B cell (primary cell): ENCODE measurements around the gene NPAS2. TPM values are rescaled to one million over a fixed set of nuclear protein-coding genes. Genes with fewer than 3 reads are reported as not detected.

Source experiments
- ATAC-seq: fragments of 200-7000 bp; cut with Tn5 transposase; one replicate; pipeline ENCODE4 v1.10.0; 2021; ENCODE audit warnings: low read depth, mild to moderate bottlenecking, moderate number of reproducible peaks, moderate library complexity
- CTCF ChIA-PET: fragments of 350-600 bp; sonication (Branson Sonifier 250); formaldehyde crosslinking; loops from one replicate; lab custom pipeline; 2021; ENCODE audit warnings: antibody characterized with exemption, inconsistent platforms; lab: Charles Lee
- POLR2A ChIA-PET: fragments of 350-600 bp; sonication (Branson Sonifier 250); formaldehyde crosslinking; loops from one replicate; lab custom pipeline; 2021; ENCODE audit warnings: antibody characterized with exemption; lab: Charles Lee
- DNase-seq: peaks from one replicate; pipeline ENCODE4 v3.0.0; 2013
- H2AFZ ChIP-seq: 2 replicates; pipeline ENCODE4 v1.6.1; 2012; ENCODE audit warnings: mild to moderate bottlenecking, low read depth, low read length; ENCODE audit not compliant: insufficient read depth, poor library complexity, severe bottlenecking
- H3K27ac ChIP-seq, 2 donors: 1 replicate in 1 of 2; 2 replicates in 1 of 2; pipeline ENCODE4 v1.5.1; 2012 to 2013; ENCODE audit warnings: low read length in 2 of 2, mild to moderate bottlenecking in 2 of 2, moderate library complexity in 1 of 2
- H3K27me3 ChIP-seq, 4 experiments: fragments of 200-600 bp in 1 of 4; sonication (generic) in 1 of 4; replicated peaks in 1 of 4; 1 replicate in 2 of 4; 2 replicates in 2 of 4; pipeline versions ENCODE4 v1.6.1 to v1.7.0; 2013 to 2016; ENCODE audit warnings: low read length in 3 of 4, mild to moderate bottlenecking in 2 of 4, mixed read lengths in 1 of 4, moderate library complexity in 1 of 4; ENCODE audit not compliant: insufficient read depth in 4 of 4, control insufficient read depth in 3 of 4; ENCODE audit errors: control extremely low read depth in 1 of 4
- H3K36me3 ChIP-seq, 2 experiments: replicated peaks in 1 of 2; 1 replicate in 1 of 2; 2 replicates in 1 of 2; pipeline versions ENCODE4 v1.6.1 to v1.7.1; 2013; ENCODE audit warnings: low read length in 1 of 2; ENCODE audit not compliant: insufficient read depth in 2 of 2, control insufficient read depth in 1 of 2; ENCODE audit errors: control extremely low read depth in 1 of 2, extremely low read depth in 1 of 2
- H3K4me1 ChIP-seq, 2 donors: fragments of 200-600 bp in 1 of 2; sonication (generic) in 1 of 2; 1 replicate in 1 of 2; 2 replicates in 1 of 2; pipeline versions ENCODE4 v1.5.1 to v1.6.1; 2013 to 2017; ENCODE audit warnings: low read length in 2 of 2; ENCODE audit not compliant: control insufficient read depth in 2 of 2, insufficient read depth in 2 of 2
- H3K4me2 ChIP-seq: replicated peaks from 2 replicates; pipeline ENCODE3; 2012; ENCODE audit warnings: mild to moderate bottlenecking, low read depth, low read length; ENCODE audit not compliant: poor library complexity, severe bottlenecking
- H3K4me3 ChIP-seq, 5 experiments: fragments of 200-600 bp in 1 of 5; sonication (generic) in 1 of 5; 1 replicate in 3 of 5; 2 replicates in 2 of 5; pipeline versions ENCODE4 v1.5.1 to v1.7.0; 2011 to 2016; ENCODE audit warnings: low read length in 4 of 5, mild to moderate bottlenecking in 4 of 5, low read depth in 2 of 5, control low read depth in 1 of 5, moderate library complexity in 1 of 5; ENCODE audit not compliant: insufficient read depth in 1 of 5; ENCODE audit errors: control extremely low read depth in 1 of 5, extremely low read depth in 1 of 5
- H3K79me2 ChIP-seq: fragments of 200-600 bp; sonication (generic); one replicate; pipeline ENCODE4 v1.6.0; 2016; ENCODE audit warnings: low read length; ENCODE audit not compliant: control insufficient read depth, insufficient read depth
- H3K9ac ChIP-seq: fragments of 200-600 bp; sonication (generic); 2 replicates; pipeline ENCODE4 v1.6.1; 2017; ENCODE audit warnings: mild to moderate bottlenecking, low read length, moderate library complexity
- H3K9me3 ChIP-seq, 3 donors: one replicate each; pipeline versions ENCODE4 v1.6.1 to v1.7.1; 2013; ENCODE audit warnings: low read length in 2 of 3; ENCODE audit not compliant: control insufficient read depth in 2 of 3, insufficient read depth in 1 of 3; ENCODE audit errors: control extremely low read depth in 1 of 3
- H4K20me1 ChIP-seq: 2 replicates; pipeline ENCODE4 v1.6.0; 2012; ENCODE audit warnings: mild to moderate bottlenecking, low read length; ENCODE audit not compliant: insufficient read depth, control insufficient read depth, poor library complexity, severe bottlenecking
- H3K27ac Mint-ChIP-seq: one replicate; pipeline ENCODE4 v1.8.0; 2021; ENCODE audit warnings: mixed read lengths
- H3K27me3 Mint-ChIP-seq: one replicate; pipeline ENCODE4 v1.8.0; 2021; ENCODE audit warnings: mixed read lengths
- H3K4me1 Mint-ChIP-seq: one replicate; pipeline ENCODE4 v1.8.0; 2021; ENCODE audit warnings: mixed read lengths
- H3K4me3 Mint-ChIP-seq: one replicate; pipeline ENCODE4 v1.8.0; 2021; ENCODE audit warnings: mixed read lengths
- H3K9me3 Mint-ChIP-seq: one replicate; pipeline ENCODE4 v1.8.0; 2022; ENCODE audit warnings: mixed read lengths; ENCODE audit not compliant: insufficient read depth
- EZH2 ChIP-seq: IDR thresholded peaks from 2 replicates; pipeline ENCODE4 v1.6.1; 2012; ENCODE audit warnings: borderline replicate concordance, low read depth, mild to moderate bottlenecking, moderate library complexity, low read length; ENCODE audit not compliant: insufficient read depth, poor library complexity, severe bottlenecking
- WGBS: methylation state at CpG from one replicate; pipeline ENCODE4 v1.1.5; 2013; ENCODE audit warnings: missing lambda C conversion rate; ENCODE audit not compliant: insufficient coverage; 5-methylcytosine and 5-hydroxymethylcytosine counted together
- intact Hi-C: fragments of 100-400 bp; cut with micrococcal nuclease; formaldehyde crosslinking; loops from one replicate; pipeline ENCODE4 v1.10.0; 2022
- polyA plus RNA-seq: library from polyadenylated mRNA; depleted of rRNA; stranded (reverse); fragments of >200 nt; gene quantifications from 2 replicates; pipeline ENCODE4 v1.2.3, GENCODE V29; 2012
- total RNA-seq, 2 donors: library from RNA; stranded (reverse); fragments of 120-200 nt in 1 of 2; gene quantifications; 1 replicate in 1 of 2; 2 replicates in 1 of 2; pipeline versions ENCODE4 v1.2.3 to v1.2.4, GENCODE V29; 2013 to 2022
- TF ChIP-seq, protein P1 (sequence below): fragments of 200-600 bp; IDR thresholded peaks from one replicate; pipeline ENCODE4 v1.8.0; 2022; ENCODE audit warnings: antibody characterized with exemption, mild to moderate bottlenecking

NPAS2 gene
- total and polyA plus RNA-seq, 2 donors (not counting 1 experiment from before 2014, with no cell fraction given), result not detected

DNA sequence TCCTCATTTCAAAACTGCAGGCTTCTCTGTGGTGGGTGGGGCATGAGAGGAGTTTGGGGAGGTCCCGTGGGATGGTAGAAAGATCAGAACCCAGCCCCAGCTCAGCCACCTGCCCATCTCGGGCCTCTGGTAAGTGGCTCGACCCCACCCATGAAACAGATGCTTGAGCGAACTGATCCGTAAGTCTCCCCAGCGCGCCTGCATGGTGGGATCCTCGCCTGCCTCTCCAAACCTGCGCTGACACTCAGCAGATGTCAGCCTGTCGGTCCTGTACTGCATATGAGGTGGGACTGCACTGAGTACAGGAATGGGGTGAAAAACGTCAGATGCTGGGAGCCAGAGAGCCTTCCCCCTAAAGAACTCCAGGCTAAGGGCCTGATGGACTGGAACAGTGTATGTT lies 166.2 kb downstream of the NPAS2 start:
- no peak overlapping the region for H3K4me3 ChIP-seq
- CTCF ChIA-PET, result interaction anchor here (0.7 to 5.9 kb wide), 9 partner anchors 8 to 724 kb away, joined by 3 to 88 read pairs (median 7); no protein-coding TSS in a partner anchor
- POLR2A ChIA-PET, result no interaction called here

DNA sequence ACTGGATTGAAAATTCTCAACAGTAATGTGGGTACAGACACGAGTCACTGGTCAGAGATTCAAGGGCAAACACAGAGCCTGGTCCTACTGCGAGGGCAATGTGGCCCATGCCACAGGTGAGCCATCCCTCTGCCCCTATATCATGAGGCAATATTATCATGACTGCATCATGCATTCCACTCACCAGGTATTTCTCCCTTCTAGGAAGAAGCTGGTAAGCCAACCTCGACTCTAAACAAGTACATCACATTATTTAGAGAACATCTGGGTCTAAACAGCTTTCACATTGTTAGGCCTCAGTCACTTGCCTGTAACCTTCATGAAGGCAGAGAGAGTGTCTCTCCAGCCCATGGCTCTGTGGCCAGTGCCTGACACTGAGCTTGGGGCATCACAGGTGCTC lies 167.6 kb downstream of the NPAS2 start:
- Histone ChIP-seq H3K4me1 (peaks cover 0 to 10% of the 10 kb centered on the region in 2 donors), H3K4me3 (no peak overlapping the region), H2AFZ (no peak overlapping the region), H3K27me3 (peaks cover 0 to 4% (median 2%) of the 10 kb centered on the region in 4 experiments), H3K9ac (no peak overlapping the region), H3K27ac (no peak overlapping the region), H3K4me2 (no peak overlapping the region), H4K20me1 (no peaks in the 10 kb centered on the region), H3K36me3 (no peaks in the 10 kb centered on the region), H3K79me2 (no peaks in the 10 kb centered on the region), H3K9me3 (peaks cover 0 to 5% (median 0%) of the 10 kb centered on the region in 3 donors)
- H3K9me3 Mint-ChIP-seq, result no peaks in the 10 kb centered on the region
- ChIA-PET POLR2A (no interaction called here), CTCF (interaction anchor here (1.0 to 5.9 kb wide), 9 partner anchors 11 to 726 kb away, joined by 3 to 88 read pairs (median 7); no protein-coding TSS in a partner anchor)
- TF ChIP-seq EZH2, result no peak
- TF ChIP-seq, protein P1, sequence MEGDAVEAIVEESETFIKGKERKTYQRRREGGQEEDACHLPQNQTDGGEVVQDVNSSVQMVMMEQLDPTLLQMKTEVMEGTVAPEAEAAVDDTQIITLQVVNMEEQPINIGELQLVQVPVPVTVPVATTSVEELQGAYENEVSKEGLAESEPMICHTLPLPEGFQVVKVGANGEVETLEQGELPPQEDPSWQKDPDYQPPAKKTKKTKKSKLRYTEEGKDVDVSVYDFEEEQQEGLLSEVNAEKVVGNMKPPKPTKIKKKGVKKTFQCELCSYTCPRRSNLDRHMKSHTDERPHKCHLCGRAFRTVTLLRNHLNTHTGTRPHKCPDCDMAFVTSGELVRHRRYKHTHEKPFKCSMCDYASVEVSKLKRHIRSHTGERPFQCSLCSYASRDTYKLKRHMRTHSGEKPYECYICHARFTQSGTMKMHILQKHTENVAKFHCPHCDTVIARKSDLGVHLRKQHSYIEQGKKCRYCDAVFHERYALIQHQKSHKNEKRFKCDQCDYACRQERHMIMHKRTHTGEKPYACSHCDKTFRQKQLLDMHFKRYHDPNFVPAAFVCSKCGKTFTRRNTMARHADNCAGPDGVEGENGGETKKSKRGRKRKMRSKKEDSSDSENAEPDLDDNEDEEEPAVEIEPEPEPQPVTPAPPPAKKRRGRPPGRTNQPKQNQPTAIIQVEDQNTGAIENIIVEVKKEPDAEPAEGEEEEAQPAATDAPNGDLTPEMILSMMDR, result no peak
- no peak overlapping the region for H3K4me3 Mint-ChIP-seq
- intact Hi-C loops, result no loop called here
- H3K27ac Mint-ChIP-seq, result no peak overlapping the region
- H3K27me3 Mint-ChIP-seq, result peaks cover 10% of the 10 kb centered on the region
- DNase-seq, result no peak
- no peak for ATAC-seq
- peaks cover 4% of the 10 kb centered on the region for H3K4me1 Mint-ChIP-seq
- 85% methylated on average over 3 of the region's 3 CpGs for WGBS

More for the DNA sequence above, 166.2 kb downstream of the NPAS2 start:
- DNase-seq, result no peak
- Histone ChIP-seq H3K4me1 (no peaks in the 10 kb centered on the region), H3K27me3 (peaks cover 0 to 4% (median 2%) of the 10 kb centered on the region in 4 experiments), H2AFZ (no peak overlapping the region), H3K36me3 (no peaks in the 10 kb centered on the region), H3K9me3 (no peaks in the 10 kb centered on the region), H3K9ac (no peak overlapping the region), H4K20me1 (no peaks in the 10 kb centered on the region), H3K27ac (no peak overlapping the region), H3K4me2 (no peak overlapping the region), H3K79me2 (no peaks in the 10 kb centered on the region)
- Mint-ChIP-seq H3K27me3 (peaks cover 8% of the 10 kb centered on the region), H3K4me1 (no peaks in the 10 kb centered on the region), H3K4me3 (no peak overlapping the region), H3K9me3 (no peaks in the 10 kb centered on the region), H3K27ac (no peak overlapping the region)
- intact Hi-C loops, result no loop called here
- ATAC-seq, result no peak
- TF ChIP-seq, protein P1, result no peak
- TF ChIP-seq EZH2, result no peak
- 84% methylated on average over 10 of the region's 11 CpGs for WGBS
